ENCODE results near the gene HIP1R.

HIP1R gene

GRCh38 chr12:122811777-122812176 lies 23.5 kb upstream of the HIP1R start:
- DNase-seq (ENCODE audit: low spot score in 2 of 2) (no peak), ATAC-seq (replicated peaks; ENCODE audit: extremely low read depth, poor library complexity, severe bottlenecking) (no peak)
- Mint-ChIP-seq H3K27me3 (no peaks in the 10 kb centered on the region), H3K4me3 (no peak overlapping the region), H3K4me1 (no peaks in the 10 kb centered on the region), H3K9me3 (no peaks in the 10 kb centered on the region), H3K36me3 (ENCODE audit: insufficient read depth) (no peaks in the 10 kb centered on the region), H3K27ac (ENCODE audit: low read depth) (no peak overlapping the region)

- Mint-ChIP-seq H3K4me3 (no peak overlapping the region), H3K9me3 (no peaks in the 10 kb centered on the region), H3K36me3 (ENCODE audit: insufficient read depth) (no peaks in the 10 kb centered on the region), H3K27me3 (no peaks in the 10 kb centered on the region), H3K4me1 (no peaks in the 10 kb centered on the region), H3K27ac (ENCODE audit: low read depth) (no peak overlapping the region)
- DNase-seq (ENCODE audit: low spot score in 2 of 2) (no peak), ATAC-seq (replicated peaks; ENCODE audit: extremely low read depth, poor library complexity, severe bottlenecking) (no peak)
Observed at GRCh38 chr12:122813310-122813713, 21.9 kb upstream of the HIP1R start.

GRCh38 chr12:122819209-122819785 lies 16.0 kb upstream of the HIP1R start:
- peak overlapping the region; percentile 51 for H3K27ac Mint-ChIP-seq (ENCODE audit: low read depth)

GRCh38 chr12:122820138-122820537 lies 15.1 kb upstream of the HIP1R start:
- H3K27ac Mint-ChIP-seq (ENCODE audit: low read depth): no peak overlapping the region

More at GRCh38 chr12:122819209-122819785, 16.0 kb upstream of the HIP1R start:
- Mint-ChIP-seq H3K9me3 (no peaks in the 10 kb centered on the region), H3K36me3 (ENCODE audit: insufficient read depth) (no peaks in the 10 kb centered on the region), H3K4me1 (no peaks in the 10 kb centered on the region), H3K4me3 (no peak overlapping the region), H3K27me3 (no peaks in the 10 kb centered on the region)
- no peak for ATAC-seq (replicated peaks; ENCODE audit: extremely low read depth, poor library complexity, severe bottlenecking)
- no peak for DNase-seq (ENCODE audit: low spot score in 2 of 2)

GRCh38 chr12:122820838-122821271 lies 14.4 kb upstream of the HIP1R start:
- no peaks in the 10 kb centered on the region for H3K4me1 Mint-ChIP-seq

More at GRCh38 chr12:122820138-122820537, 15.1 kb upstream of the HIP1R start:
- H3K4me3 Mint-ChIP-seq: no peak overlapping the region
- H3K4me1 Mint-ChIP-seq: no peaks in the 10 kb centered on the region
- no peaks in the 10 kb centered on the region for H3K27me3 Mint-ChIP-seq
- no peaks in the 10 kb centered on the region for H3K9me3 Mint-ChIP-seq
- no peak for ATAC-seq (replicated peaks; ENCODE audit: extremely low read depth, poor library complexity, severe bottlenecking)
- DNase-seq (ENCODE audit: low spot score in 2 of 2): no peak
- no peaks in the 10 kb centered on the region for H3K36me3 Mint-ChIP-seq (ENCODE audit: insufficient read depth)

GRCh38 chr12:122823429-122823828 lies 11.8 kb upstream of the HIP1R start:
- ATAC-seq (replicated peaks; ENCODE audit: extremely low read depth, poor library complexity, severe bottlenecking): no peak
- H3K4me3 Mint-ChIP-seq: no peak overlapping the region
- no peak overlapping the region for H3K27ac Mint-ChIP-seq (ENCODE audit: low read depth)
- no peaks in the 10 kb centered on the region for H3K9me3 Mint-ChIP-seq
- no peaks in the 10 kb centered on the region for H3K27me3 Mint-ChIP-seq
- no peaks in the 10 kb centered on the region for H3K4me1 Mint-ChIP-seq
- H3K36me3 Mint-ChIP-seq (ENCODE audit: insufficient read depth): no peaks in the 10 kb centered on the region
- DNase-seq (ENCODE audit: low spot score in 2 of 2): no peak

More at GRCh38 chr12:122820838-122821271, 14.4 kb upstream of the HIP1R start:
- ATAC-seq (replicated peaks; ENCODE audit: extremely low read depth, poor library complexity, severe bottlenecking): no peak
- no peaks in the 10 kb centered on the region for H3K36me3 Mint-ChIP-seq (ENCODE audit: insufficient read depth)
- H3K4me3 Mint-ChIP-seq: no peak overlapping the region
- no peaks in the 10 kb centered on the region for H3K9me3 Mint-ChIP-seq
- no peaks in the 10 kb centered on the region for H3K27me3 Mint-ChIP-seq
- H3K27ac Mint-ChIP-seq (ENCODE audit: low read depth): no peak overlapping the region
- DNase-seq (ENCODE audit: low spot score in 2 of 2): no peak

GRCh38 chr12:122825773-122826724 lies 9.2 kb upstream of the HIP1R start:
- DNase-seq (ENCODE audit: low spot score in 2 of 2) (no peak), ATAC-seq (replicated peaks; ENCODE audit: extremely low read depth, poor library complexity, severe bottlenecking) (no peak)
- H3K9me3 Mint-ChIP-seq: no peaks in the 10 kb centered on the region
- H3K27ac Mint-ChIP-seq (ENCODE audit: low read depth): no peak overlapping the region
- H3K4me3 Mint-ChIP-seq: no peak overlapping the region
- peaks cover 2% of the 10 kb centered on the region for H3K36me3 Mint-ChIP-seq (ENCODE audit: insufficient read depth)
- H3K4me1 Mint-ChIP-seq: no peaks in the 10 kb centered on the region
- H3K27me3 Mint-ChIP-seq: no peaks in the 10 kb centered on the region

- Mint-ChIP-seq H3K9me3 (no peaks in the 10 kb centered on the region), H3K36me3 (ENCODE audit: insufficient read depth) (peaks cover 2% of the 10 kb centered on the region), H3K4me3 (no peak overlapping the region), H3K4me1 (no peaks in the 10 kb centered on the region), H3K27ac (ENCODE audit: low read depth) (no peak overlapping the region), H3K27me3 (no peaks in the 10 kb centered on the region)
- ATAC-seq (replicated peaks; ENCODE audit: extremely low read depth, poor library complexity, severe bottlenecking): no peak
- DNase-seq (ENCODE audit: low spot score in 2 of 2): no peak
Observed at GRCh38 chr12:122827258-122827657, 8.0 kb upstream of the HIP1R start.

GRCh38 chr12:122830517-122831214 lies 4.6 kb upstream of the HIP1R start:
- ATAC-seq (replicated peaks; ENCODE audit: extremely low read depth, poor library complexity, severe bottlenecking) (no peak), DNase-seq (ENCODE audit: low spot score in 2 of 2) (no peak)
- H3K4me3 Mint-ChIP-seq: no peak overlapping the region
- H3K4me1 Mint-ChIP-seq: peaks cover 14% of the 10 kb centered on the region
- no peaks in the 10 kb centered on the region for H3K27me3 Mint-ChIP-seq
- H3K27ac Mint-ChIP-seq (ENCODE audit: low read depth): no peak overlapping the region
- peaks cover 2% of the 10 kb centered on the region for H3K36me3 Mint-ChIP-seq (ENCODE audit: insufficient read depth)
- no peaks in the 10 kb centered on the region for H3K9me3 Mint-ChIP-seq

- Mint-ChIP-seq H3K9me3 (no peaks in the 10 kb centered on the region), H3K4me1 (peaks cover 44% of the 10 kb centered on the region), H3K27me3 (no peaks in the 10 kb centered on the region), H3K27ac (ENCODE audit: low read depth) (peak overlapping the region; percentile 89), H3K4me3 (peak overlapping the region; percentile 93), H3K36me3 (ENCODE audit: insufficient read depth) (peaks cover 8% of the 10 kb centered on the region)
- ATAC-seq (replicated peaks; ENCODE audit: extremely low read depth, poor library complexity, severe bottlenecking): no peak
- DNase-seq (ENCODE audit: low spot score in 2 of 2): no peak
Observed at GRCh38 chr12:122834104-122834920, 945 bp upstream of the HIP1R start.

- Mint-ChIP-seq H3K27ac (ENCODE audit: low read depth) (peak overlapping the region; percentile 99), H3K4me1 (peaks cover 50% of the 10 kb centered on the region)
- no peak for DNase-seq (ENCODE audit: low spot score in 2 of 2)
Observed at GRCh38 chr12:122835750-122836026, 431 bp downstream of the HIP1R start.

More at GRCh38 chr12:122835750-122836026, 431 bp downstream of the HIP1R start:
- ATAC-seq (replicated peaks; ENCODE audit: extremely low read depth, poor library complexity, severe bottlenecking): peak; percentile 27
- Mint-ChIP-seq H3K4me3 (peak overlapping the region; percentile 99), H3K9me3 (no peaks in the 10 kb centered on the region), H3K27me3 (no peaks in the 10 kb centered on the region), H3K36me3 (ENCODE audit: insufficient read depth) (peaks cover 7% of the 10 kb centered on the region)

Data from central memory CD8-positive, alpha-beta T cell (primary cell).